Lung (tissue), 12 donors: Measurements from ENCODE around the gene LSM14A. TPM values are rescaled to one million over a fixed set of nuclear protein-coding genes. Genes with fewer than 3 reads are reported as not detected.

Experiments
- ATAC-seq: fragments of 200-7000 bp; cut with Tn5 transposase; one replicate; pipeline ENCODE4 v1.9.1; 2020; ENCODE audit warnings: moderate number of reproducible peaks; ENCODE audit not compliant: insufficient read depth, low FRiP score
- DNase-seq, 3 donors: peaks; one replicate each; pipeline ENCODE4 v3.0.0-alpha.2; 2013 to 2017
- H3K27ac ChIP-seq, 2 donors: one replicate each; pipeline ENCODE4 v1.5.1; 2013; ENCODE audit warnings: mild to moderate bottlenecking in 2 of 2, moderate library complexity in 2 of 2, control low read depth in 1 of 2, inconsistent platforms in 1 of 2, low read depth in 1 of 2, low read length in 1 of 2
- H3K27me3 ChIP-seq, 3 donors: one replicate each; pipeline ENCODE4 v1.5.1; 2013; ENCODE audit warnings: low read length in 2 of 3; ENCODE audit not compliant: control insufficient read depth in 3 of 3, insufficient read depth in 3 of 3
- H3K36me3 ChIP-seq, 4 donors: one replicate each; pipeline ENCODE4 v1.5.1; 2013; ENCODE audit warnings: low read length in 4 of 4, mild to moderate bottlenecking in 1 of 4, moderate library complexity in 1 of 4; ENCODE audit not compliant: control insufficient read depth in 4 of 4, insufficient read depth in 4 of 4
- H3K4me1 ChIP-seq, 5 donors: one replicate each; pipeline ENCODE4 v1.5.1; 2013; ENCODE audit warnings: low read length in 5 of 5, mild to moderate bottlenecking in 2 of 5, moderate library complexity in 1 of 5; ENCODE audit not compliant: control insufficient read depth in 5 of 5, insufficient read depth in 5 of 5
- H3K4me3 ChIP-seq: one replicate; pipeline ENCODE4 v1.5.1; 2013; ENCODE audit warnings: mild to moderate bottlenecking, control low read depth, moderate library complexity
- H3K9ac ChIP-seq, 2 donors: one replicate each; pipeline ENCODE4 v1.5.1; 2013; ENCODE audit warnings: low read length in 2 of 2, control low read depth in 1 of 2; ENCODE audit not compliant: insufficient read depth in 1 of 2
- H3K9me3 ChIP-seq, 4 donors: one replicate each; pipeline ENCODE4 v1.5.1; 2013; ENCODE audit warnings: low read length in 3 of 4, mild to moderate bottlenecking in 1 of 4, moderate library complexity in 1 of 4; ENCODE audit not compliant: control insufficient read depth in 4 of 4, insufficient read depth in 3 of 4
- CTCF ChIP-seq: IDR thresholded peaks from 2 replicates; pipeline ENCODE4 v1.5.1; 2012; ENCODE audit warnings: mild to moderate bottlenecking; ENCODE audit errors: control extremely low read depth, extremely low read depth
- WGBS, 2 donors: extraction: QIAGEN DNeasy Blood & Tissue Kit; methylation state at CpG; one replicate each; pipeline ENCODE4 v1.1.7; 2013; 5-methylcytosine and 5-hydroxymethylcytosine counted together
- polyA plus RNA-seq, 2 donors: library from polyadenylated mRNA; stranded (reverse); fragments of 200-250 nt; gene quantifications; one replicate each; pipeline ENCODE4 v1.2.1, GENCODE V29; 2013
- total RNA-seq, 2 donors: library from RNA; depleted of rRNA in 1 of 2; stranded (reverse); fragments of >200 nt in 1 of 2; gene quantifications; one replicate each; pipeline ENCODE4 v1.2.1, GENCODE V29; 2014 to 2021
- donor health status: control.
- donor health status: control.
- donor health status: Bipolar disorder and iron deficiency.
- donor health status: healthy.
- donor health status: DM: yes; HTN: yes; CAD: no.

LSM14A gene
- total and polyA plus RNA-seq, 4 donors = 52.9 to 153 (median 83.5) TPM

- WGBS, 2 donors = 76 to 87% methylated on average over 1 of the region's 1 CpG
- Histone ChIP-seq H3K36me3 (peaks cover 22 to 48% (median 35%) of the 10 kb centered on the region in 4 donors), H3K27me3 (no peaks in the 10 kb centered on the region), H3K9ac (no peak overlapping the region), H3K27ac (no peak overlapping the region), H3K9me3 (no peaks in the 10 kb centered on the region), H3K4me1 (peaks cover 0 to 3% (median 0%) of the 10 kb centered on the region in 5 donors), H3K4me3 (no peak overlapping the region)
- no peak for TF ChIP-seq CTCF
- ATAC-seq (no peak), DNase-seq (no peak)
These were observed 56.0 kb downstream of the LSM14A start for GRCh38 chr19:34228347-34228746.

- no peak for DNase-seq
- no peak overlapping the region for H3K4me3 ChIP-seq
- TF ChIP-seq CTCF = no peak
- no peak for ATAC-seq
- peaks cover 0 to 3% (median 0%) of the 10 kb centered on the region in 5 donors for H3K4me1 ChIP-seq
- H3K9me3 ChIP-seq = no peaks in the 10 kb centered on the region
- H3K27me3 ChIP-seq = no peaks in the 10 kb centered on the region
- WGBS, 2 donors = 90 to 93% methylated on average over 3 of the region's 3 CpGs
- H3K36me3 ChIP-seq = peaks cover 20 to 44% (median 32%) of the 10 kb centered on the region in 4 donors
- peak overlapping the region in 1 of 2 donors; percentile 45 for H3K27ac ChIP-seq
- H3K9ac ChIP-seq = no peak overlapping the region
These were observed 56.5 kb downstream of the LSM14A start for GRCh38 chr19:34228762-34229161.

- peaks cover 0 to 3% (median 0%) of the 10 kb centered on the region in 5 donors for H3K4me1 ChIP-seq
- WGBS, 2 donors = 87 to 95% methylated on average over 4 of the region's 4 CpGs
These were observed 57.4 kb downstream of the LSM14A start for GRCh38 chr19:34229721-34230120.

More at GRCh38 chr19:34229721-34230120, 57.4 kb downstream of the LSM14A start:
- Histone ChIP-seq H3K27ac (no peak overlapping the region), H3K4me3 (no peak overlapping the region), H3K27me3 (no peaks in the 10 kb centered on the region), H3K36me3 (peaks cover 15 to 36% (median 29%) of the 10 kb centered on the region in 4 donors), H3K9me3 (no peaks in the 10 kb centered on the region), H3K9ac (no peak overlapping the region)
- no peak for DNase-seq
- no peak for TF ChIP-seq CTCF
- no peak for ATAC-seq
